ENCODE results near the gene RALGAPA2. TPM values are rescaled to one million over a fixed set of nuclear protein-coding genes. Genes with fewer than 3 reads are reported as not detected.

RALGAPA2 gene
- total and polyA plus RNA-seq, 2 donors (not counting 3 experiments of a cell fraction or from before 2014, with no cell fraction given), result 10.0 to 46.8 TPM

- peaks cover 67 to 84% of the 10 kb centered on the region in 2 experiments for H3K27me3 ChIP-seq (ENCODE audit: control insufficient read depth in 2 of 2, insufficient read depth in 2 of 2, low read length in 2 of 2)
- H3K9me1 ChIP-seq (replicated peaks; ENCODE audit: control insufficient read depth, extremely low read depth, insufficient read depth, low read length), result no peaks in the 10 kb centered on the region
- H3K9ac ChIP-seq (replicated peaks; ENCODE audit: extremely low read depth, insufficient read depth, low read length), result no peak overlapping the region
- H3K36me3 ChIP-seq (ENCODE audit: control insufficient read depth in 2 of 2, extremely low read depth in 1 of 2, insufficient read depth in 2 of 2, low read length in 2 of 2), result no peaks in the 10 kb centered on the region
- no peak overlapping the region for H3K27ac ChIP-seq (ENCODE audit: insufficient read depth, low read depth, low read length)
- no peak overlapping the region for H3K4me2 ChIP-seq (ENCODE audit: insufficient read depth, low read length)
- ChIA-PET POLR2A (interaction anchor here (0.7 kb wide), 1 partner anchor 932 kb away, joined by 5 read pairs; the partner anchor contains the start of gene XRN2), CTCF (interaction anchor here (1.1 to 1.9 kb wide), 2 partner anchors 9 to 222 kb away, joined by 3 to 6 read pairs; no protein-coding TSS in a partner anchor)
- dilution Hi-C loops (cut with MboI; ENCODE audit: extremely low pct_ligation_motif_present, low sequenced_read_pairs) (loop anchor here (10.0 kb wide), 1 partner anchor 143 kb away; no protein-coding TSS in a partner anchor), intact Hi-C loops (cut with micrococcal nuclease) (no loop called here)
- no peak overlapping the region for H3K4me3 ChIP-seq (replicated peaks in 1 of 3; ENCODE audit: insufficient read depth in 1 of 3, low read depth in 1 of 3, low read length in 3 of 3)
- no peak for TF ChIP-seq EZH2 (IDR thresholded peaks at IDR 0.05; ENCODE audit: borderline replicate concordance, low read depth, low read length, severe bottlenecking)
- TF ChIP-seq MAX (IDR thresholded peaks at IDR 0.05; ENCODE audit: insufficient read depth, insufficient read length), result no peak
- no peak for TF ChIP-seq MYC (IDR thresholded peaks at IDR 0.05; ENCODE audit: low read depth, low read length)
- no peak for TF ChIP-seq GATA2 (IDR thresholded peaks at IDR 0.05; ENCODE audit: insufficient read depth, insufficient read length, low read depth, low read length)
- TF ChIP-seq FOS (IDR thresholded peaks at IDR 0.05; ENCODE audit: borderline replicate concordance, insufficient read depth, low read length), result no peak
- no peak for TF ChIP-seq POLR2AphosphoS5 (IDR thresholded peaks at IDR 0.05; ENCODE audit: insufficient read depth, low read depth, low read length)
- TF ChIP-seq CTCF (IDR thresholded peaks at IDR 0.05; ENCODE audit: extremely low read depth in 1 of 2, insufficient read depth in 1 of 2, low read depth in 1 of 2, low read length in 2 of 2), result no peak
- TF ChIP-seq POLR2A (IDR thresholded peaks at IDR 0.05; ENCODE audit: low read depth, low read length), result no peak
- no peak for TF ChIP-seq JUN (IDR thresholded peaks at IDR 0.05; ENCODE audit: borderline replicate concordance, insufficient read depth, insufficient read length, low read depth)
- BruUV-seq (replicated peaks), result no TSS peak
- DNase-seq (ENCODE audit: low read depth, low spot score), result no peak
- no peaks in the 10 kb centered on the region for H3K9me3 ChIP-seq (replicated peaks; ENCODE audit: control insufficient read depth, insufficient read depth, low read length)
- H3K4me1 ChIP-seq (ENCODE audit: control insufficient read depth, extremely low read depth, insufficient read depth, low read length), result no peaks in the 10 kb centered on the region
- H2AFZ ChIP-seq (ENCODE audit: low read depth, low read length), result no peak overlapping the region
- no peaks in the 10 kb centered on the region for H4K20me1 ChIP-seq (replicated peaks; ENCODE audit: control insufficient read depth, extremely low read depth, insufficient read depth, low read length)
- FAIRE-seq, result no peak
- H3K79me2 ChIP-seq (ENCODE audit: control insufficient read depth, insufficient read depth, low read length), result no peaks in the 10 kb centered on the region
These were observed 340.8 kb downstream of the RALGAPA2 start for GRCh38 chr20:20371681-20372080.

All from endothelial cell of umbilical vein (primary cell).